HG03025 (cell line): Measurements from ENCODE around the gene INTS6L.

Experiments
- ATAC-seq: cut with Tn5 transposase; IDR thresholded peaks from one replicate; pipeline ENCODE4 v1.9.1; 2021; ENCODE audit warnings: mild to moderate bottlenecking, moderate library complexity; ENCODE audit not compliant: unreplicated experiment, low FRiP score

Gene INTS6L

DNA sequence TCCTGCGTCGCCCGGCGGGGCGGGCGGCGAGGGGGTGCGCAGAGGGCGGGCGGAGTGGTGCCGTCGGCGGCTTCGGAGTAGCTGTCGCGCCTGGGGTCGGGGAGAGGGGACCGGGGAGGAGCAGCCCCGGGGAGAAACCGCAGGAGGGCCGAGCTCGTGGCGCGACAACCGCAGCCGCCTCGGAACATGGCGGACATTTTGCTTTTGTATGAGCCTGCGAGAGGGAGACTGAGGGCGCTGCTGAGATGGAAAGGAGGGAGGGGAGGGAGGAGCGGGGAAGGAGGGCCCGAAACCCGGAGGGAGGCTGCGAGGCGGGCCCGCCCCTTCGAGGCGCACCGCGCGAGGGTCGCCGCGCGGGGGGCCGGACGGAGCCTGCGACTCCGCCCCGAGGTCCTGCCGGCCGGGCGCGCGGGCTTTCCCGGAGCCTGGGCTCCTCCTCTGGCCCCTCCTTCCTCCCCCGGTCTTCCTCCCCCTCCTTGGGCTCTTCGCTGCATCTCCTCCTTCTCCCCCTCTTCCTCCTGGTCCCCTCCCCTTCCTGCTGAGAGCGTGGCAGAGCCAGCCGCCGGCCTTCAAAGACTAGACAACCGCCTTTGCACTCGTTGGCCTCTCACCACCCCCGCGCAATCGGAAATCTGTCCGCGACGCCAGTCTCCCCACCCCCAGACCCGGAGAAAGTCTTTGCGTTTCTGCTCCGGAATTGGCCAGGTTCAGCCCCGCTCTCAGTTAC lies 1.1 kb downstream of the INTS6L start:
- ATAC-seq, result peak; percentile 53

DNA sequence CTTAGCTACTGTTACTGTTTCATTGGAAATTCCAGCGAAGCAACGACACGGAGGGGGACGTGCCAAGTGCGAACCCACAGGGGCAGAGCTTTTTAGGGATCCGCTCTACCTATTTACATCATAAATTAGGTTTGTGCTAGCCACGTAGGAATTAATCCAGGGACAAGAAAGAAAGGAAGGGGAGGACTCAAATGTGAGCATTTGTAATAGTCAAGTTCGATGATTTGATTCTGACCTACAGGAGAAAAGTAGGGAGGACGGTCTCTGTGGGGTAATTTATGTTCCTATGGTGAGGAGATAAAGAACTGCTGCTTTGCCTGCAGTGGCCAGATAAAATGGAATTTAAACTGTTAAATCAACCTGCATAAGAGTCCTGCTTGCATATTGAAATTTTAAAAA lies 1.7 kb downstream of the INTS6L start:
- no peak for ATAC-seq

DNA sequence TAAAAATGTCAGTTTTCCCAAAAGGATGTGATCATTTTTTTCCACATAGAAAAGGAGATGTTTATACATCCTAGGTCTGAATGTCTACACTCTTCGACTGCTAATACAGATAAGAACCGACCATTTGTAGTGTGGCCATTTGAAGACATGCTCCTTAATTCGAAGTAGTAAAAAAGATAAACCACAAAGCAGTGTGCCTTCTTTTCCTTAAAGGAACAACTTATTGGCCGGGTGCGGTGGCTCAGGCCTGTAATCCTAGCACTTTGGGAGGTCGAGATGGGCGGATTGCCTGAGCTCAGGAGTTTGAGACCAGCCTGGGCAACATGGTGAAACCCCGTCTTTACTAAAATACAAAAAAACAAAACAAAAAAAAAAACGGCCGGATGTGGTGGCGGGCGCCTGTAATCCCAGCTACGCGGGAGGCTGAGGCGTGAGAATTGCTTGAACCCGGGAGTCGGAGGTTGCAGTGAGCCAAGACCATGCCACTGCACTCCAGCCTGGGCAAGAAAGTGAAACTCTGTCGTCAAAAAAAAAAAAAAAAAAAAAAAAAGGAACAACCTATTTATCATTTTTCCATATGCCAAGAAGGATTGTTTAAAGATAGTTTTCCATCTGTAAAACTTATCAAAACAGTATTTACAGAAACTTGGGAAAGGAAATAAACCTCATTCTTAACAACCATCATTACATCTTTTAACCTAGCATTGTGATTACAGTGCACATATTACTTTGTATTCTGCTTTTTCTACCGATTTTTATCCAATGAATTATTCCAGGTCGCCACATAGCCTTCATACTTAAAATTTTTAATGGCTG lies 2.6 kb downstream of the INTS6L start:
- ATAC-seq, result no peak

DNA sequence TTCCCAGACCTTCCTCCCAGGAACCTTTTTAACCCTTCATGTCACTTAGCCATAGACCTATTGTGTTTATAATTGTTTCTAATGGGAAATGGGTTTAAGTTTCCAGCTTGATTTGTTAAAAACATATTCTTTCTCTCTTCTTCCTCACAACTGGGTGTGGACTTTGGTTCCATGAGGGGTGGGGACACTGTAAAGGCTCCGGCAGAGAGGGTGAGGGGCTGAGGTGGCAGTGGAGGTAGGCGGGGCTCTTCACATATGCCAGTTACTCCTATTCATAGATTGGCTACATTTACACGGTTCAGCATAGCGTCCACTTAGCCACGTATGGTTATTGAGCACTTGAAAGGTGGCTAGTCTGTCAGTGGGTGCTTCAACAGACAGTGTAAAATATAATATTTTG lies 7.8 kb downstream of the INTS6L start:
- no peak for ATAC-seq

DNA sequence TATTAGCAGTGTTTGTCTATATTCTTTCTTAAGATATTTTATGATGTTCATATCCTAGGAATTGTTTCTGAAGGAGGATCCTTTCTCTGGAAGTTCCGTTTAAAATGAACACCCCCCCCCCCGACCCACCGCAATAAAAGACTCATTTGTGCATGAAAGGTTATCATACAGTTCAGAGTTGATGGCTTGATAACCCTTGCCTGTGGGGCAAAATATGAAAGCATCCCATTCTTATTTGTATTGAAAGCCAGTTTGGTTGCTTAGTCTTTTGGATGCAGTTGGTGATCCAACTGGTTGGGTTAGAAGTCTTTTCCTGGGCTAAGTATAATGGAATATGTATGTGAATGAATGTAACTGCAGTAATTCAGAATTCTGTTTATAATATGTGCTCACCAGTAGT lies 8.3 kb downstream of the INTS6L start:
- no peak for ATAC-seq

DNA sequence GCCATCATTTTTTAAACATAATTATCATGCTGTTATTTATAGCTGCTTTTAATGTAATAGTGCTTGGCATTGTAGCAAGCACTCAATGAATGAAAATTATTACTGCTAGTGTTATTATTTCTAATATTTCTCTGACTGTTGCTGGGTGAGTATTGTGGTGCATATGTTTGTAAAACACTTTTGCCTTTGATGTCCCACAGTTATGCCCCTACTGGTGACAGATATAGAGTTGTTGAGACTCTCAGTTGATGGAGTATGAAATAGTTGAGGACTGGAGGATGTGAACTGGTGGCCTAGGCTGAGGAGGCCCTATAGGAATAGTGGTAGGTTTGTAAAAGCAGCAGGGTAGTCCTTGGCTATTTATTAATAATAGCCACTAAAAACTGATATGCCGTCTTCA lies 9.6 kb downstream of the INTS6L start:
- ATAC-seq, result no peak

DNA sequence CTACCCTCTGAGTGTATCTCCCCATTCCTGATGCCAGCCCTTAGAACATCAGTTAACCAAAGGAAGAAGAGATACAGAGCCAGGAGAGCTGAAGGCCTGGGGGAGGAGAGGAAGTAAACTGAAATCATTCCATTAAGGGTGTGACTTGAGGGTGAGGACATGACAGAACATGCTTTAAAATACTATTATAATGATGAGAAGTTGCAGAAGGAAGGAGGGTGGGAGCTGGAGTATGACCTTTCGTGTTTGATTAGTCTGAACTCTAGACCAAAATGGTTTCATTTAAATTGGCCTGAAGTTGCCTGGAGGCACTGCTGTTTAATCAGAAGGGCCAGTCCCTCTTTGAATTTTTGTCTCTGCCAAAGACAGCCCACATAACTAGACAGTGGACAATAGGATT lies 11.4 kb downstream of the INTS6L start:
- no peak for ATAC-seq

DNA sequence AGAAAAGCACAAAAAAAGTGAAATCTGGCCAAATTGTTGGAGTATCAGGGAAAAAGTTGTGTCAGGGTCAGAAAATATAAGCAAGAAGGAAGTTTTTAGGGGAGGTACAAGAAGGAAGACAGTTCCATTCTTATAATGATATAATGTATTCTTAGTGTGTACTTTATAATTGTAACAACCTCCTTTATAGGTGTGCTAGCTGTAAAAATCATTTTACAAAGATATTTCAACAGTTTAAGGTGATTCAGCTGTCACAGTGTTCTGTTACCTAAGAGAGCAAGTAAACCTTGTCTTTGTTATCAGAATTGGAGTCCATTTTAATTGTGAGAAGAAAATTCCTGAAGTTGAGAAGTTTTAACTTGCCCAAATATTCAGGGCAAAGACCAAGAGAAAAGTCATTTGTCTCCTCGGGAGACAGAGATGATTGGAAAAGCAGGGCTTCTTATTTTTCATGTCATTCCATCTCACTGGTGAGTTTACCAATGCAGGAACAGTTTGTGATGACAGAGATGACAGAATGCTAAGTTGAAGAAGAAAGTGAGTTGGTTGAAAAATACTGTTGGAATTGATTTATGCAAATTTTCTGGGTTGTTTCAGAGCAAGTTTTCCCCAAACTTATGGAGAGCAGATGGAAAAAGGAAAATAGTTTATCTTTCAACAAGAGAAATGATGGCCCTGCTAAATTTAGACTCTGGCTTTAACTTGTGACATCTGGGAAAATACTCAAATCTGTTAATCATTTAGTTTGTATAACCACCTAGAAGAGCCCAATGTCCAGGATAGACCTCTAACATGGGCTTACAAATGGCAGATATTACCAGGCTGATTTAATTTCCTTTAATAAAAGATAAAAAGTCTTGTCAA lies 14.8 kb downstream of the INTS6L start:
- no peak for ATAC-seq

DNA sequence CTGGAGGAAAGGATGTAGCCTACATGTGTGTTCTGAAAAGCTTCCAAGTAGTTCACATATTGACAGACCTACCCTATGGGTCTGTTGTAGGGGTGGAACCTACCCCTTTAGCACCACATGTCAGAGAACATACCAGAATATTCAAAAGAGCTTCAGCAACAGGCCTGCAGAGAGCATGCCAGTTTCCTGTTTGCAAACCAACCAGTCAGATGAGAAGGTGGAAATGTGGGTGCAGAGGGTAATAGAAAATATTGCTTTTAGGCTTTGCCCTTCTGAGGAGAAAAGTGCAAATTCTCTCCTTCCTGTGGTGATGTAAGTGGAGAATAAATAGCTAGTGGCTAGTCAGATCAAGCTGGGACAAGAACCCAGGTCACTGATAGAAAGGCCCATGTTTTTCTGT lies 16.4 kb downstream of the INTS6L start:
- no peak for ATAC-seq

DNA sequence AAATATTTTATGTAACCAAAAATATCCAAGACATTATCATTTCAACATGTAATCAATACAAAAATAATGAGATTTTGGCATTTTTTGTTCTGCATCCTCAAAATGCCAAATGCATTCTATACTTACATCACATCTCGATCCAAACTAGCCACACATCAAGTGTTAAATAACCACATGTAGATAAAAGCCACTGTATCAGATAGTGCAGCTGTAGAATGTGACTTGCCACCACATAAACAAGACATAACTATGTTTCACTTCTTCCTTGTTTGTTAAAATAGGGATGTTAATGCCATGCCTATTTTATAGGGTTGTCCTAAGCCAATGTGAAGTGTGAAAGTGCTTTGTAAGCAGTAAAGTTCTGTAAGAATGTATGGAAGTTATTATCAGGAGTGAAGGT lies 20.9 kb downstream of the INTS6L start:
- ATAC-seq, result no peak

DNA sequence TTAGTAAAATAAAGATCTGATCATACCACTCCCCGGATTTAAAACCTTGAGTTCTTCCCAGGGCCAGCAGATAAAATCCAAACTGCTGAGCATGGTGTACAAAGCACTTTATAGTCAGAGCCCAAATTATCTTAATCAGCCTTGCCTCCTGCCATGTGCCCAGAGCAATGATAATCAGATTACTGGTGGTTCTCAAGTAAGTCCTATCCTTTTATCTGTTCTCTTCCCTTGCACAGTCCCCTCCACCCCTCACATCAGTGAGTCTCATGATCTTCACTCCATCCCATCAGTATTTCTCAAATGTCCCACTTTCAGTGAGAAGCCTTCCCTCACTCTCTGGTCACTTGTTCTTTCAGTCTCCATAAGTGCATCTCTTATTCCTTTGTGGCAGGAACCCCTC lies 22.7 kb downstream of the INTS6L start:
- no peak for ATAC-seq

DNA sequence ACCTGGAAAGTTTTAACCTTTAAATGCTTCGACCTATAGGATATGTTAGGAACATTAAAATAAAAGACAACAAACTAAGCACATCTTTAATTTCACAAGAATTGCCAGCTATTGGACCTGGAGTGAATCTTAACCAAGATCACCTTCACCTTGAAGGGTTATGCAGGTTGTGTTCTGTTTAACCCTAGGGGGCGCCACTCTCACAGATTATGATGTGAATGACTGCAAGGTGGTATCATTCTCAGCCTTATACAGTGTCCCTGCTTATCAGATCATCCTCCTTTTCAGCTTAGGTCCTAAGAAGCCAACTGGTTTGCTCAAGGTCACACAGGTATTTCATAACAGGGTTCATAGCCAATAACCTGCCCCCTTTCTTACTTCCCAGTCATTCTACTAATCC lies 23.5 kb downstream of the INTS6L start:
- ATAC-seq, result no peak

DNA sequence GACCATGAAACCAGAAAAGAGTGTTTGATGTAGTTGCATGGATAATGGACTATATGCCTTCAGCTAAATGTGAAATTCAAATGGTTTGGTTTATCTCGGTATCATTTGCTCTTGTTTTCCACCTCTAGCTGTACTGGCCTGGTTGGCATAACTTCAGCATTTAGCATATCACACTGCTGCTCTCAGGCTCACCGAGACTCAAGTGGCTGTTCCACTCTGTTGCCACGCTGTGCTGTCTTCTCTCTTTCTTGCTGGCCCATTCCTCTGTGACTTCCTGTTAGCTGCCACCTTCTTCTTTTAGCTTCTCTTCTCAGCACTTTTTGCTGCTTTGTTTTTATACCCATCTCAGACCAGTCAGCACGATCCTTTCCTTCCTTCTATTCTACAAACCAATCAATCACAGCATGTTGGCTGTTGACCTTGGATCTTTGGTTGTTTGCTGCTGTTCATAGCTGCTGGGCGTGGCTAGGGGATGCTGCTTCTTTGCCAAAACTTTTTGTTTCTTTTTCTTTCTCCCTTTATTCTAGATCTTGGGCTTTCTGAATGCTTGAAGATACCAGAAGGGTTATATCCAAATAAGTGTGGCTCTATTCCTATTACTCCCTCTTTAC lies 24.0 kb downstream of the INTS6L start:
- no peak for ATAC-seq

DNA sequence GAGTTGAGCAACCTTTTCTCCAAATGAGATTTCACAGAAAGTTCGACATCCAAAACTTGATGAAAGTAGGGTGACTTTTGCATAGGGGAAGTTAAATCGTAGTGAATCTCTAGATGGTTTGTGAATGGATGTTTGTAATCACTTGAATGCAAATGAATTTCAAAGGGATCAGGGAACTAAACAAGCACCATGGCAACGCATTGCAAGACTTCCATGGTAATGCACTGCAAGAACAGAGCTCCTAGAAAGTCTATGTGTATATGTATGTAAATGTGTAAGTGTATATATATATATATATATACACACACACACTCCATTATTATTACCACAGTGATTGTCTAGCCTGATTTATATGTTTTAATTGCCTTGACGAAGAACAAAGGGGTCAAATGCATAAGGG lies 27.3 kb downstream of the INTS6L start:
- ATAC-seq, result no peak

DNA sequence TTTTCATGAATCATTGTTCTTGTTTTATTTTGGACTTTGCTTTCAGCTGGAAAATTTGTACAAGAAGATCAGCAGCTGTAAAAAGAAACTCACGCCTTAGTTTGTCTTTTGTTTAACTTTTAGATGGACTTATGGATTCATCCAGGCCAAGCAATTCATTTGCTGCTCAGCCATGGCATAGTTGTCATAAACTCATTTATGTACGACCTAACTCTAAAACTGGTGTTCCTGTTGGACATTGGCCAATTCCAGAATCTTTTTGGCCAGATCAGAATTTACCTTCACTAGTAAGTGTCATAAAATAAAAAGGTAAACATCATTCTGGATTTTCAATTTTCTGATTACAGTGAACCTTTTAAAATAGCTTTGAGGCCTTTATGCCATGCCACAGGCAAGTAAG lies 29.1 kb downstream of the INTS6L start:
- no peak for ATAC-seq

DNA sequence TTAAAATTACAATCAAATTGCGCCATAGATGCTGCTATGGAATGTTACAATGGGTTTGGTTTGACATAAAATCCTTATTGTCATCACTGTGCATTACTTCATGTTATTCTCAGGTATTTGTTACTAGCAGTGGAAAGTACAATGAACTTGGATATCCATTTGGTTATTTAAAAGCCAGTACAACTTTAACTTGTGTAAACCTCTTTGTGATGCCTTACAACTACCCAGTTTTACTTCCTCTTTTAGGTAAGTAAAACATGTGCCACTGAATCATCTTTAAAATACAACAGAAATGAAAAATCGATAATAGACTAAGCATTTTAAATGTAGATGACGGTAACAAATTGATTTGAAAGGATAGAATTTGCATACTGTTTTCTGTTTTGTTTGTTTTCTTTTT lies 35.6 kb downstream of the INTS6L start:
- peak; percentile 66 for ATAC-seq

DNA sequence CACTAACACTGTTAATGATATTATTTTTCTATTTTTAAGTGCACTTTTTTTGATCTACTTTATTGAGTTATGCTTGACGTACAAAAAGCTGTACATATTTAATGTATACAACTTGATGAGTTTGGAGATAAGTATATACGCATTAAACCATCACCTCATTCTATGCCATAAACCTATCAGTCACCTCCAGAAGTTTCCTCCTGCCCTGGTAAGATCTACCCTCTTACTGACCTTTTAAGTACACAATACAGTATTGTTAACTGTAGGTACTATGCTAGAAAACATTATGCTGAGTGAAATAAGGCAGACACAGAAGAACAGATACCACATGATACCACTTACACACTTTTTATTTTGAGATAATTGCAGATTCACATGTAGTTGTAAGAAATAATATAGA lies 36.9 kb downstream of the INTS6L start:
- no peak for ATAC-seq

DNA sequence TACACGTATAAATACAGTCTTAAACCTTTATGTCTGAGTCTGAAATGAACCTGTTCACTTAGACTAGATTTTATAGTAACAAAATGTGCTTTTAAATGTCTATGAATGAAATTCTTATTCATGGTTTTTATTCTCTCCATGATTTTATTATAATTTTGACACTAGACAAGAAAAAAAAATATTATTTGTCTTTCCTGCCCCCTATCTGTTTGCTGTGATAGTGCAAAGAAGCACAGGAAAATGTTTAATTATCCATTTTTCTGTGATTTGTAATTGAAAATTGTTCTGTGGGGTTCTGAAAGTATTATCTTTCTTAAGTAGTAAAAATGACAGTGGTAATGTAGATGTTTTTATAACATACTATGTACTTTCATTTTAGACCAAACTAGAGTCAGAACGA lies 52.0 kb downstream of the INTS6L start:
- no peak for ATAC-seq

DNA sequence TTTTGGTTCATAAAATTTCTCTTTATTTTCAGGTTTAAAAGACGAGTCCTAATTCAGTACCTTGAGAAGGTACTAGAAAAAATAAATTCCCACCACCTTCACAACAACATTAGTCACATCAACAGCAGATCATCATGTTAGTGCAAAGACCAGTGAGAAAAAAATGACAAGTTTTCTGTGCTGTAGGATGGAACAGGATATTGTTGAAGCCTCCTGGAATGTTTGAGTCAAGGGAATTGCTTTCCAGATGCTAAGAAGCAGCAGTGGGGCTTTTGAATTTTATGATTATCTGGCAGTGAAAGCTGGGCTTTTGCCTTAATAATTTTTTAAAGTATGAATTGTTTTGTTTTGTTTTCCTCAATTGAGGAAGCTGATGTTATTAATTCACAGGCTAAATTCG lies 61.0 kb downstream of the INTS6L start:
- no peak for ATAC-seq

DNA sequence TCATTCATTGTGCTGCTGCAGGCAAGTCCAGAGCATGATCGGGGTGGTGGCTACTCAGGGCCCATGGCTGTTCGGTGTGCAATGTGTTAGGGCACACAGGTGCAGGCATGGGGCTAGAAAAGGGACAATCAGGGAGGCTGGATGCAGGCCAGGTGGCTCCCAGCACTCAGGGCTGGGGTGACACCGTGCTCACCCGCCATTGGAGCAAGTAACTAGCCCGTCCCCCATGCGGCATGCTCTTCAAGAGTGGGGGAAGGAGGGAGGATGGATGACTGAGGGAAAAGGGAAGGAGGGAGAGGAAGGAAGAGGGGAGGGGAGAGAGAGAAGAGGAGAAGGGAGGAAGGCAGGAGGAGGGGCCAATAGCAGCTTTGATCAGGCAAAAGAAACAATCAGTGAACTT lies 64.7 kb downstream of the INTS6L start:
- no peak for ATAC-seq

DNA sequence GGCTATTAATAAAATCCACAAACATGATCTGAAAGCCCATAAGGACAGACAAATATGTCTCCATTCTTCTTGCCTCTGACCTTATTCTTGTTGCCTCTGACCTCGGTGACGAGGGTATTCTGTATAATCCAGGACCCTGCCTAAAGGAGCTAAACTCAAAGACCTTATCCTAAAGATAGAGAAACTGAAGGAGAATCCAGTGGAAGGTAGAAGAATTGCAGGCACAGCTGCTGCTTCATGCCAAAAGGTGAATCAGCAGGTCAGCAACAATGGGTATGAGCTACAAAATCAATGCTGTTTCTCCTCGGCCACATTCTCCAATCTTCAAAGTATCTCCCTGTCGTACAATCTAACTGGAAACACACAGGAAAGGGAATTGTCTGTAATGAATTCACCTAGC lies 71.4 kb downstream of the INTS6L start:
- ATAC-seq, result no peak
